ENCODE measurements around the gene PPP1R14D. TPM values are rescaled to one million over a fixed set of nuclear protein-coding genes. Genes with fewer than 3 reads are reported as not detected.

The PPP1R14D gene
- total RNA-seq, 1 experiment from 2014 or later, result not detected

DNA sequence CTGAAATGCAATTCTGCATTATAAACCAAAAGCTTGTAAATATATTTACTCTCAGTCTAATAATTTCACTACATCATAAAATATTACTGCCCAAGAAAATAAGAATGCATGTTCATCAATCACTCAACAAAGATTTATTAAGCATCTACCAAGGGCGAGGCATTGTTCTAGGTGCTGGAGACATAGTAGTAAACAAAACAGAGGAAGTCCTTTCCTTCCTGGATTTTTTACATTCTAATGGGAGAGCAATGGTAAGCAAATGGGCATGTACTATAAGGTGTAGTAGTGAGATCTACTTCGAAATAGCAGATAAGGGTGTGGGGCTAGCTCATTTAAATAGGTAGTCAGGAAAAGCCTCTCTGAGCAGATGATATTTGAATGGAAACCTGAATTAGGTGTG is 32.5 kb downstream of the PPP1R14D start (continued):
- TF ChIP-seq YY1 (IDR thresholded peaks at IDR 0.05; ENCODE audit: extremely low read depth, insufficient replicate concordance, low read depth, low read length), result no peak

DNA sequence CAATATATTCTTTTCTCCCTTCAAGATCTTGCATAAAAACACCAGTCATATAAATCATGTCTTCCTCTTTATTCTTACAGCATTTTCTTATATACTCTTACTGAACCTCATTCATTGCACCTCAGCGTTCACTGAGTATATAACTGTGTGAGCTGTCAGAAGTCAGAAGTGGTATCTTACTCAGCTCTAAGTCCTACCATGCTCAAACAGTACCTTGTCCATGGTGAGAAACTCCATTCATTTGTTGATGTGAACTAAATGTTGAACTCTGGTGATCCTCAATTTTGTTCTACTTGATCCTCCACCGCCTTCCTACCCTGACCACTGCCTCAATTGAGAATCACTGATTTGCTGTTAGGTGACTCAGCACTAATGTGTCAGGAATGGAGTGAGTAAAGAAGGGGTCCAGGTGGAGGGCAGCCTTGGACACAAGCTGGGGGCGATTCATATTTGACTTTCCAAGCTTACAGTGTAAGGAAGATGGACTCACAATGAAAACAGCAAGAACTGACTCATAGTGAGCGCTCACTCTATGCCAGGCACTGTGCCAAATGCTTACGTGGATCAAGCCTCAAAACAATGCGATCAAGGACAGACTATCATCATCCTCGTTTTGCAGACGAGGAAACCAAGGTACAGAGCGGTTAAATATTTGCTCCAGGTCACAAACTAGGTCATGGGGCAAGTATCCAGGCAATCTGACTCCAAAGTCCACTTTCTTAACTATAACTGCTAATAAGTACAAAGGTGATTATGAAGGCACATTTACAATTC is 35.1 kb downstream of the PPP1R14D start:
- Histone ChIP-seq H3K4me2 (ENCODE audit: low read length) (peak overlapping the region; percentile 66), H3K27me3 (ENCODE audit: insufficient read depth, low read length) (no peaks in the 10 kb centered on the region), H2AFZ (ENCODE audit: low read depth, low read length, poor library complexity, severe bottlenecking) (no peak overlapping the region), H3K36me3 (ENCODE audit: control insufficient read depth in 1 of 2, insufficient read depth in 2 of 2, low read length in 2 of 2) (no peaks in the 10 kb centered on the region), H3K9me3 (ENCODE audit: control insufficient read depth in 1 of 2, insufficient read depth in 1 of 2, low read depth in 1 of 2, low read length in 2 of 2) (no peaks in the 10 kb centered on the region), H3K27ac (ENCODE audit: low read depth, low read length) (peak overlapping the region; percentile 79), H4K20me1 (ENCODE audit: insufficient read depth) (no peaks in the 10 kb centered on the region), H3K9ac (ENCODE audit: low read length) (peak overlapping the region; percentile 38), H3K79me2 (ENCODE audit: insufficient read depth, low read length) (peaks cover 55% of the 10 kb centered on the region), H3K9me2 (ENCODE audit: insufficient read depth) (no peaks in the 10 kb centered on the region), H3K4me3 (replicated peaks in 1 of 2; ENCODE audit: low read depth in 1 of 2, low read length in 2 of 2) (peak overlapping the region in 1 of 2 experiments; percentile 24; a peak in 2 of 4 replicates), H3K4me1 (ENCODE audit: control insufficient read depth in 1 of 2, insufficient read depth in 2 of 2, low read length in 2 of 2) (peaks cover 81 to 87% of the 10 kb centered on the region in 2 experiments)
- TF ChIP-seq CTCF (IDR thresholded peaks at IDR 0.05 in 2 of 3, conservative IDR thresholded peaks at IDR 0.05 in 1 of 3; ENCODE audit: borderline replicate concordance in 1 of 3, insufficient read depth in 1 of 3, low read depth in 2 of 3, low read length in 2 of 3) (no peak), YY1 (IDR thresholded peaks at IDR 0.05; ENCODE audit: extremely low read depth, insufficient replicate concordance, low read depth, low read length) (no peak), TCF7L2 (IDR thresholded peaks at IDR 0.05; ENCODE audit: borderline replicate concordance, extremely low read depth, insufficient read depth, insufficient read length) (no peak), POLR2AphosphoS5 (IDR thresholded peaks at IDR 0.05; ENCODE audit: low read depth, low read length) (peak; percentile 61), SRF (IDR thresholded peaks at IDR 0.05; ENCODE audit: low read depth) (no peak)
- ChIA-PET POLR2A (interaction anchor here (0.7 to 2.7 kb wide), 2 partner anchors 14 to 122 kb away, joined by 3 to 9 read pairs; partner anchors contain the start of genes DNAJC17 and ZFYVE19), RAD21 (ENCODE audit: low non-redundant PET in 1 of 2, low total read pairs in 2 of 2, uncharacterized antibody in 2 of 2, unreplicated experiment in 2 of 2) (no interaction called here), CTCF (no interaction called here)
- BruUV-seq (replicated peaks), result no TSS peak
- DNase-seq (ENCODE audit: low read depth, low spot score) (peak; percentile 92), ATAC-seq (peak; percentile 76)
- intact Hi-C loops (cut with micrococcal nuclease), result no loop called here

Measured in HCT116 (cell line).